HG03045 (cell line): ENCODE results near the gene CEP85L.

ENCODE experiments used
- ATAC-seq: cut with Tn5 transposase; IDR thresholded peaks from one replicate; pipeline ENCODE4 v1.9.1; 2021; ENCODE audit warnings: mild to moderate bottlenecking, moderate library complexity; ENCODE audit not compliant: unreplicated experiment

Gene CEP85L

DNA sequence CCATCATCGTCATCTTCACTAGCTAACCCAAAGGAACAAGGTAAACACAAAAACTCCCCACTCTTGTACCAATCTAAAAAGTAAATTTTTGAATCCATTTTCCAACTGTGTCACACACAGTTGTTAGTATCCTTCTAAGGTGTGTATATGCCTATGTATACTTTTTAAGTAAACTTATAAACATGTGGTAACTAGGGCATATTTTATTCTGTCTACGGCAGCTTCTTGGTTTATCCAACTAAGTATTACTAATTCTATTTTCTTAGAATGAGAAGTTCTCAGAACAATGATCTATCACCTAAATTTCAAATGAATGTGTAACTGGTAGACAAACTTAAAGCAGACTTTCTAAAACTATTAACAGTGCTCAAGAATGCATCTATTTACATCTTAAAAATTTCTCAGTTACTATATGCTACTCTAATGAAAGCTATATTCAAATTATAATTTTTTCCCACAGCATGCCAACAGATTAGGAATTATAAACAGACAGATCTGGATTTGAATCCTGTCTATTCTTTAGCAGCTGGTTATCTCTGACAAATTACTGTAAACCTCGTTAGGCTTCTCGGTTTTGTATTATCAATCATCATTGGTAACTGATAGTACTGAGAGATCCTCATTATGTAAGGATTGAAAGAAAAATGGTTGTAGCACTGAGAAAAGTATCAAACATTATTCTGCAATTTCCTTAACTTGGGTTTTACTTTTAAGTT lies 105.1 kb downstream of the CEP85L start:
- no peak for ATAC-seq

- no peak for ATAC-seq
Measured at GRCh38 chr6:118544105-118544504, 107.3 kb downstream of the CEP85L start.

DNA sequence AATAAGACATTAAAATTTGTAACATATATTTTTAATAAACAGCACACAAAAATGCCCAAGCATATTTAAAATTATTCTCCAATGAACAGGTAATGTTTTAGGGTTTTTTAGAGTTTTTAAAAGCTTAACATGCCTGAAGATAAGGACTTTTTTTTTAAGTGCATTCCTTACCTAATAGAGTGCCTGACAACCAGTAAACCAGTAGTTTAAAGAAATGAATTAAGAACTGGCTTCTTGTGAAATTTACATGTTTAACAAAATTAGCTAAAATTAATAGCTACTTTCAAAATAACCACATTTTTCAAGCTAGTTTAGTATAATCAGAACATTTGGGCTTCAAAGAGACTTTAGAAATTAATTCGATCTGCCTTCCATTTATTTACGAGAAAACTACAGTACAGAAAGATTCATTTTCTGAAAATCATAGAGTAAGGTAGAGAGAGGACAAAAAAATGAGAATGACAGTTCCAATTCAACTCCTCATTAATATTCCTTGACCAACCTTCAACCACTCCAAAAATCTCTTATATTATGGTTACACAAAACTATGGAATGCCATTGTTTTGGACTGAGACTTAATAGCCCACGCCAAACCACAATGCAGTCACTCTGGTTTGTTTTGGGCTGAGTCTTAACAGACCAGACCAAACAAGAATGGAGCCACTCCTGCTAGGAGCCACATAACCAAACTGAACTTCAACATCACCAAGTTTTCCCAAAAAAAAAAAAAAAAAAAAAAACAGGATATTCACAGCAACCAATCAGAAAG lies 109.0 kb downstream of the CEP85L start:
- no peak for ATAC-seq

DNA sequence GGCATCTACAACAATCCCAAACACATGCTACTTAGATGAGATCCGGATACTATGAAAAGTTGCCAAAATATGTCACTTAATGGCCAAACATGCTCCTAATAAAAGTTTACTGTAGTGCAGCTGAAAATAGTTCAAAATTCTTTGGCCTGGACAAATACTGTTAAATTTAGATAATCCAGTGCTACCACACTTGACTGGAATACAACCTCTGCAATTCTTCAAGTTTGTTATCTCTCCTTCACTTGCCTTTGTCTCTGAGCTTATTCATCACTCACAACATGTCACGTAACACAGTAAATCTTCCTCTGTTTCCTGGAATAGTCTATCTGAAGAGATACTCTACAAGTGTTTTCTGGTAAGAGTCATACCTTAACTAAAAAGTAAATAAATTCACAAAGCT lies 113.8 kb downstream of the CEP85L start:
- ATAC-seq = no peak

DNA sequence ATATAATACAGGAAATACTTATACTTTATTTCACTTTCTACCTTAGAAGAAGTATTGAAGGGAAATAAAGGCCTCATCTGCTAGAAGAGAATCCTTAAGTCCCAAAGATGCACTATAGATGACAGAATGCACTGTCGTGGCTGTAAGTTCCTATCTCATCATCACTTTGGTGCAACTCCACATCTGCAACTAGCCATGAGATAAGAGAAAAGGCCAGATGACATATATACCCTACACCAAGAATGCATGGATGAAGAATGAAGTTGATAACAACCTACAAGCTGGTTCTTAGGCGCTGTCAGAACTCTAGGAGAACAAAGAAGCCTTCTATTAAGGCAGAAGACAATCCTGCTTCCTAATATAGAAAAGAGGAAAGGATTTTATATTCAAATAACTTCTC lies 114.9 kb downstream of the CEP85L start:
- ATAC-seq = no peak

- ATAC-seq = no peak
Measured at GRCh38 chr6:118535176-118535844, 116.1 kb downstream of the CEP85L start.

DNA sequence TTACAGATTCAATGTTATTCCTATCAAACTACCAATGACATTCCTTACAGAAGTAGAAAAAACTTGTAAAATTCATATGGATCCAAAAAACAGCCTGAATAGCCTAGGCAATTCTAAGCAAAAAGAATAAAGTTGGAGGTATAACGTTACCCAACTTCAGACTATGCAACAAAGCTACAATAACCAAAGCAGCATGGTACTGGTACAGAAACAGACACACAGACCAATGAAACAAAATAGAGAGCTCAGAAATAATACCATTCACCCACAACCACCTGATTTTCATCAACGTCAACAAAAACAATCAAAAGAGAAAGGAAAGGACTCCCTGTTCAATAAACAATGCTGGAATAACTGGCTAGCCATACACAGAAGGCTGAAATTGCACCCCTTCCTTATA lies 120.4 kb downstream of the CEP85L start:
- no peak for ATAC-seq

DNA sequence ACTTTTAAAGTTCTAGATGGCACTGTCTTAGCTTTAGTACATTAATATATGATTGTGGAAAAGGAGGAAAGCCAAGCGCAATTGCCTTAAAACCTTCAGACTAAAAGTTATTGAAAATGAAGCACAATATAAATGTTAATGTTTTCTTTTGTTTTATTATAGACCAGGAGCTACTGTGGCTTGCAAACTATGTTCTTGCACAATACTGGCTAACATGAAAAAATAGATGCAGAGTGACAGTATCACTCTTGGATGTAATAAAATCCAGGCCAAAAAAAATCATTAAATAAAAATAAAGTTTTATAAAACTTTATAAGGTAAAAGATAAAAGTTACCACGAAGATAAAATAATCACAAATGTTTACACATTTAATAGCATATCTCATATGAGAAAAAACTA lies 121.6 kb downstream of the CEP85L start:
- no peak for ATAC-seq

DNA sequence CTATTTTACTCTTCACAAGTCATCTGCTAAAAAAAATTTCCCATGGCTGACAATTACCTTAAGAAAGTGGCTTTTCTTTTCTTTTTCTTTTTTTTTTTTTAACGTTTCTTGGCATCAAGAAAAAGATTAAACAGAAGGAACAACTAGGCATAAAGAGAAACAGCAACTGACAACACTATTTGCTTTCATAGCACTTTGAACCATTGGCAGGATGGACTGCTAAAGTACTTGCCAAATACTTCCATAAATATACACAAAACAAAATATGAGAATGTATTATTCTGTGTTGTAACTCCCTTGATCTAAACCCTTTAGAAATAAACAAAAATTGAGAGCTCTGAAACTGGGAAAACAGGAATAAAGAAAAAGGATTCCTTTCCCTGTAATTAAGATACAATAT lies 123.3 kb downstream of the CEP85L start:
- ATAC-seq = no peak

DNA sequence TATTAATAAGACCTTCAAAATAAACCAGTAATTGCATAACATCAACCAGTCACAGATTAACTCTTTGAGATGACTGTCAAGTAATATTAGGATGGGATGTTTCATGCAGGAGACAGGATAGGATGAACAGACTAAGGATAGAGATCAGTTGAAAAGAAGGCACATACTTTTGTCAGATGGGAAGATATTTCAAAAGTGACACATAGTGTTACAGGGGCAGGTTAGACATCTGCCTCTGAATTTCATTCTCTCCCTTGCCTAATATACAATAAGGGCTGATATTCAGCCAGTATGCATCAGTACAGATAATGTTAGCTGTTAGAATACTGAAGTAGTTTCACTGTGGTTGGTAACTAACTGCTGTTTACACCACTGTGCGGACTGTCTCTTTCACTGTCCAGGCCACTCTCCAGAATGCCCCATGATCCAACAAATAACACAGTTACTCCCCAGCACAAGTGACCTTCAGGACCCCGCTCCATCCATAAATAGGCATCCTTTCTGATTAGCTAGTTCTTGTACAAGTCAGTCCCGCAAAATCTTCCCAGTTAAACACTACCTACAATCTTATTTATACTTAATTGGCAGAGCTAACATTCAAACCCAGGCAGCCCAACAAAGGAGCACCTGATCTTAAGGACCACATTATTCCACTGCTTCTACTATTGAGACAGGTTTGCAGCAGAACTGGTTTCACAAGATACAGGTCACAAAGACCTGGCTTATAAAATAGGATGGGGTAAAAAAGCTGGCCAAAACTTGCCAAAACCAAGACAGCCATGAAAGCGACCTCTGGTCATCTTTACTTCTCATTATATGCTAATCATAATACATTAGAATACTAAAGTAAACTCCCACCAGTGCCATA lies 125.2 kb downstream of the CEP85L start:
- ATAC-seq = no peak

GRCh38 chr6:118524686-118525085 lies 126.7 kb downstream of the CEP85L start:
- no peak for ATAC-seq

- no peak for ATAC-seq
Measured at GRCh38 chr6:118523216-118523615, 128.2 kb downstream of the CEP85L start.

- ATAC-seq = no peak
Measured at GRCh38 chr6:118522422-118522821, 129.0 kb downstream of the CEP85L start.

- ATAC-seq = no peak
Measured at GRCh38 chr6:118514689-118515088, 136.7 kb downstream of the CEP85L start.

DNA sequence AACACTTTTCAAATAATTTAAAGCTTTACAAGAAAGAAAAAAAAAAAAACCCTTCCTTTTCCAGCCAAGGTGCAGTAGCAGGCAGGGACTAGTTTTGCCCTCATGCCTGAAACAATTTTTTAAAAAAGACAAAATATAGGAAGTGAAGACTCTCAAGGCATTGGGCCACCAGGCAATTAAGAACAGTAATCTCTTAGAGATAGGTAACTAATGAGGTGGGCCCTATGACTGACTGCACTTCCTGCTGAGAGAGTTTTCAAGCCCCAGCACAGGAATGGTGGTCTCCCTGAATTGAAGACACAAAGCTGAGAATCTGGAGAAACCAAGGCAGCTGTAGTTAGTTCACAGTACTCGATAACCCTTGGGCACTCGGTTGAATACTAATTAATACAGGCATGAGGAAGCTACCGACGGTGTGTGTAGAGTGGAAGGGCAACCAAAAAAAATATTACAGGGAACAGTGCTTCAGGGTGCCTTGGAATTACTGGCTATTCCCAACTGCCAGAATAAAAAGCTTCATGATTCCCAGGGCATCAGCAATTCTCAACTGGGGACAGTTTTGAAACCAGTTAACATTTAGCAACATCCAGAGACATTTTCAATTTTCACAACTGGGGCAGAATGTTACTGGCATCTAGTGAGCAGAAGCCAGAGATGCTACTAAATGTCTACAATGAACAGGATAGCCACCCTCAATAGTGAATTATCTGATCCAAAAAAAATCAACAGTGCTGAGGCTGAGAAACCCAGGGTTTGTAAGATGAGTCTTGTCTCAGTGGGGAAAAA lies 139.3 kb downstream of the CEP85L start:
- ATAC-seq = no peak

DNA sequence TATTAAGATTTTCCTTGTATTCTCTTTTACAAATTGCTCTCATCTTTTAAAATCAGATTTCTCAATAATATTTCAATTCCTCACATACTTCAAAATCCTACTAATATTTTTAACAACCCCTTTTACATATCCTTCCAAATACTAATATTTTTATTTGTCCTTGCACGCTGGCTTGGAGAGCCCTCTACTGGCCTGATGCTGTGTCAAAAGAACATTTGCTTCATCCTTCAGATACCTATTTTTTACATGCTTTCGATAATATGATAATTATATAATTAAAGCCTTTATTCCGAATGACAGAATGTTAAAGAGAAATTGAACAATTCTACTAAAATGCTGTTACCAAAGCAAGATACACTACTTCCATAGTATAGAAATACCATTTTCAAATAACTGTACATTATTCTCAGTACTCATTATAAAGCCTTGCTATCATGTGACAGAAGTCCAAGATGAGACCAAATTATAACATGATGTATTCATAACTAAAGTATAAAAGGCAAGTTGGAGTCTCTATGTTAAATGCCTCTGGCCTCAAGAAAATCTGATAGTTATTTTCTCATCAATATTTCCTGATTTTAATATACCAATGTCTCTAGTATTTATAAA lies 142.3 kb downstream of the CEP85L start:
- ATAC-seq = no peak

DNA sequence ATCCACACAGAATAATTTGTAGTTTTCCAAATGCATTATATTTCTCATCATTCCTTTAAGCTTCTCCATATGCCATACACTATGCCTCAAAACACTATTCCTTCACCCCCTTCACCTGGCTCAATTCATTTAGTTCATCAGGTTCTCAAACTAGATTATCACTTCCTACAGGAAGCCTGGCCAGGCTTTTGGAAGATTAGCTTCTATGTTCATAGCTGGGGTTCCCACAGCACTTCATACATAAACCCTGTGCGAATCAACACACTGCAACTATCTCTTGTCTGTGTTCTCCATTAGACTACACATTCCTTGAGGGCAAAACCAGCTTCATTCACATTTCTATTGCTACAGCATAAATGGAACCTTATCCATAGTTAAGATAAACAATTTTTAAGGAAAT lies 143.8 kb downstream of the CEP85L start:
- no peak for ATAC-seq

DNA sequence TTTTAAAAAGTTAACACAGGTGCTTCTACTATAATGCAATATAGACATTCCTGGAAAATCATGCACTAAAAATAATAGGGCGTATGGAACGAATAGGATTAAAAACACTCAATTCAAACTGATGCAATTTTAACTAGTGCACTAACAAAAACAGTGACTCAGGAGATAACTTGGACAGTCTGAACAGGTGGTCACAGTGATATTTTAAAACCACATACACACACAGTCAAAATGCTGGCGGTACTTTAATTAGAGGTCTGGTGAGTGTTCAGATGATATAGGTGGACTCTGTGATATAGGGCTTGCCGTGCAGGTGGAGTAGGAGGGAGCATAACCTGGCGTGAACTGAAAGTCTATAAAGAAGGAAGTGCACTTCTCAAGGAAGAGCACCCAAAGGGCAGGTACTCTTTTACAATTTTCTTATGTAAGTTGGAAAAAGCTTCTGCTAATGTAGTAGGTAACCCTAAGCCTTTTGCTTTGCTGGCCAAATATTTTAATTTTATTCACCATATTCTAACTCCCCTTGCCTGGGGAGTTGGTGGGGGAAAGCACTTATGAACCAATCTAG lies 145.2 kb downstream of the CEP85L start:
- no peak for ATAC-seq

- ATAC-seq = no peak
Measured at GRCh38 chr6:118505656-118506055, 145.7 kb downstream of the CEP85L start.
